Measurements from ENCODE around the gene WNT5A.

GRCh38 chr3:55521738-55522421 is 34.8 kb upstream of the WNT5A start:
- TF ChIP-seq CTCF (optimal IDR thresholded peaks at IDR 0.05 in 1 of 3, IDR thresholded peaks at IDR 0.05 in 1 of 3, conservative IDR thresholded peaks at IDR 0.05 in 1 of 3; ENCODE audit: extremely low read depth in 1 of 3, insufficient read depth in 2 of 3, low read length in 3 of 3) (no peak), EZH2 (IDR thresholded peaks at IDR 0.05; ENCODE audit: low read length) (no peak)
